Dendritic cell treated with granulocyte-macrophage colony-stimulating factor and Interleukin-4, amounts not matched to agents 40 ng/mL and 50 ng/mL, for 4 days (primary cell): ENCODE data around the gene FFAR2.
"Not testable (repeated sequence)": the region's sequence is repeated elsewhere in the genome, so short reads cannot be mapped to it uniquely, and the experiment has no call there.

Experiments used
- H3K27ac Mint-ChIP-seq: one replicate; pipeline ENCODE4 v1.8.0; 2022; ENCODE audit warnings: mild to moderate bottlenecking, mixed read lengths
- H3K27me3 Mint-ChIP-seq: one replicate; pipeline ENCODE4 v1.8.0; 2022; ENCODE audit warnings: mild to moderate bottlenecking, mixed read lengths
- H3K36me3 Mint-ChIP-seq: one replicate; pipeline ENCODE4 v1.8.0; 2022; ENCODE audit warnings: low read depth, mixed read lengths
- H3K4me1 Mint-ChIP-seq: one replicate; pipeline ENCODE4 v1.8.0; 2022; ENCODE audit warnings: low read depth, mixed read lengths
- H3K4me3 Mint-ChIP-seq: one replicate; pipeline ENCODE4 v1.8.0; 2022; ENCODE audit warnings: mild to moderate bottlenecking, moderate library complexity, mixed read lengths
- H3K9me3 Mint-ChIP-seq: one replicate; pipeline ENCODE4 v1.8.0; 2022; ENCODE audit warnings: mixed read lengths
- intact Hi-C: fragments of 100-400 bp; cut with micrococcal nuclease; formaldehyde crosslinking; loops from one replicate; pipeline ENCODE4 v1.15.0; 2022

FFAR2 gene

GRCh38 chr19:35414442-35414841, 33.6 kb upstream of the FFAR2 start:
- intact Hi-C loops, result loop anchor here (10.0 kb wide), 1 partner anchor 60 kb away; the partner anchor contains the start of gene FFAR3
- H3K4me3 Mint-ChIP-seq, result no peak overlapping the region
- no peak overlapping the region for H3K27ac Mint-ChIP-seq
- H3K36me3 Mint-ChIP-seq, result no peaks in the 10 kb centered on the region
- no peaks in the 10 kb centered on the region for H3K9me3 Mint-ChIP-seq
- peaks cover 18% of the 10 kb centered on the region for H3K4me1 Mint-ChIP-seq
- H3K27me3 Mint-ChIP-seq, result peaks cover 73% of the 10 kb centered on the region

DNA sequence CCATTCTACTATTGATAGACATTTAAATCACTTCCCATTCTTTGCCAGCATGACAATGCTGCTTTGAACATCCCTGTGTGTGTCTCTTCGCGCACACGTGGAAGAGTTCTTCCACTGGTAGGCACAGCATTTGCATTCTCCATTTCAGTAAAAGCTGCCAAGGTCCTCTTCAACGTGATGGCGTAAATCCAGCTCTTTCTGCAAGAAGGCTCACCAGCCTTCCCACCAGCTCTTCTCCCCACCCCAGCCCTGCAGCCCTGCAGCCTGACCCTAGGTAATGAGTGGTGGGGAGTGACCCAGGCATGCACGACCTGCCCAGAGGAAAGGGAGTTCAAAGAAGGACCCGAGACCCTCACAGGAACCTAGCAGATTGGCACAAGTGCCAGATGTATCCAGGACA, 31.7 kb upstream of the FFAR2 start:
- Mint-ChIP-seq H3K9me3 (no peaks in the 10 kb centered on the region), H3K27me3 (peaks cover 74% of the 10 kb centered on the region), H3K4me1 (peaks cover 23% of the 10 kb centered on the region), H3K27ac (no peak overlapping the region), H3K36me3 (no peaks in the 10 kb centered on the region), H3K4me3 (no peak overlapping the region)
- intact Hi-C loops, result loop anchor here (10.0 kb wide), 1 partner anchor 62 kb away; the partner anchor contains the start of gene FFAR3

GRCh38 chr19:35417278-35417677, 30.8 kb upstream of the FFAR2 start:
- intact Hi-C loops, result loop anchor here (10.0 kb wide), 1 partner anchor 62 kb away; the partner anchor contains the start of gene FFAR3
- no peak overlapping the region for H3K27ac Mint-ChIP-seq
- H3K4me3 Mint-ChIP-seq, result no peak overlapping the region
- H3K9me3 Mint-ChIP-seq, result no peaks in the 10 kb centered on the region
- peaks cover 74% of the 10 kb centered on the region for H3K27me3 Mint-ChIP-seq
- no peaks in the 10 kb centered on the region for H3K36me3 Mint-ChIP-seq
- peaks cover 21% of the 10 kb centered on the region for H3K4me1 Mint-ChIP-seq

DNA sequence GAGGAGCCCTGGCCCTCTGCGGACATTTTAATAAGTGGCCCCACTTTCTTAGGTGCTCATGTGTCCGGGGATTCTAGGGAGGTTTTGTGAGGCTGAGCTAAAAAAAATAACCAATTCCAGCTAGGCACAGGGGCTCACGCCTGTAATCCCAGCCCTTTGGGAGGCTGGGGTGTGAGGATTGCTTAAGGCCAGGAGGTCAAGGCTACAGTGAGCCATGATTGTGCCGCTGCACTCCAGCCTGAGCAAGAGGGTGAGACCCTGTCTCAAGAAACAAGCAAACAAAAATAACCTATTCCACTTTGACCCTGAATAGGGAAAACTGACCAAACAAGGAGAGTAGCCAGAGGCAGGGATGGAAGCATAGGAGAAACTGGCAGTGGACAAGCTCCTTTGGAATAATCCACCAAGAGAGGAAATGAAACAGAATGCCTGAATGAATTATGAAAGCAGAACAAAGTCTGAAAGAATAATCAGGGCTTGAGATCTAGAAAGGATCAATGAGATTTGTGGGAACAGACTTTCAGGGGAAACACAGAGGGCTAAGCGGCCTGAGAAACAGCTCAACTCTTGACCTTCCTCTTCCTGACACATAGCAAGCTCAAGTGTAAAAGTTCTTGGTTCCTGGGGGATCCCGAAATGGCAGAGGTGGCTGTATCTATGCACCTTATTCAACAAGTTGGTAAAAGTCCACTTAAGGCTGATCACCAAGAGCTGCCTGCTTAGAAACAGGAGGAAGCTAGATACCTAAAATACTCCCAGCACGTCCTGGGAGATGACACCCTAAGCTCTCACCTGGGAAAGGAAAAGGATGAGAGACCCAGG, 30.1 kb upstream of the FFAR2 start:
- Mint-ChIP-seq H3K27me3 (peaks cover 72% of the 10 kb centered on the region), H3K36me3 (no peaks in the 10 kb centered on the region), H3K9me3 (no peaks in the 10 kb centered on the region), H3K4me3 (no peak overlapping the region), H3K27ac (no peak overlapping the region), H3K4me1 (peaks cover 21% of the 10 kb centered on the region)
- intact Hi-C loops, result loop anchor here (10.0 kb wide), 1 partner anchor 63 kb away; the partner anchor contains the start of gene FFAR3

DNA sequence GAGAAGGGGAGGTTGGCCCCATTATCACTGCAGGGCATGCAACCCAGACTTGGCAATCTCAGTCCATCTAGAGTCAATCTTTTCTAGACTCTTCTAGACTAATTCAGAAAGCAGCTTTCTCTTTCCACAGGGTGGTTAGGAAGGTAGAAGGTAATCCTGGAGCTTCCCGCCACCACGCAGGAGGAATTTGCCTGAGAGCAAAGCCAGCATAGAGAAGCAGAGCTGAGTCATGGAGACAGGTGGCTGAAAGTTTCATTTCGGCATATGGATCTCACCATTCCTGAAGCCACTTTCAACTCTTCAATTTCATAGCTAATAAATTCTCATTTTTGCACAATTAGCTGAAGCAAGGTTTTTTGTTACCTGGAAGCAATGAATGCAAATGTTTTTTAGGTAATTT, 29.0 kb upstream of the FFAR2 start:
- H3K4me1 Mint-ChIP-seq, result peaks cover 21% of the 10 kb centered on the region
- no peaks in the 10 kb centered on the region for H3K9me3 Mint-ChIP-seq
- H3K27ac Mint-ChIP-seq, result no peak overlapping the region
- no peaks in the 10 kb centered on the region for H3K36me3 Mint-ChIP-seq
- intact Hi-C loops, result loop anchor here (10.0 kb wide), 1 partner anchor 64 kb away; the partner anchor contains the start of gene FFAR3
- H3K4me3 Mint-ChIP-seq, result no peak overlapping the region
- peaks cover 65% of the 10 kb centered on the region for H3K27me3 Mint-ChIP-seq

- Mint-ChIP-seq H3K27me3 (peaks cover 63% of the 10 kb centered on the region), H3K36me3 (no peaks in the 10 kb centered on the region), H3K4me1 (peaks cover 21% of the 10 kb centered on the region), H3K9me3 (no peaks in the 10 kb centered on the region), H3K27ac (no peak overlapping the region), H3K4me3 (no peak overlapping the region)
- intact Hi-C loops, result loop anchor here (5.0 to 10.0 kb wide), 2 partner anchors 47 to 65 kb away; partner anchors contain the start of gene FFAR3
Observed at GRCh38 chr19:35419805-35420204, 28.3 kb upstream of the FFAR2 start.

DNA sequence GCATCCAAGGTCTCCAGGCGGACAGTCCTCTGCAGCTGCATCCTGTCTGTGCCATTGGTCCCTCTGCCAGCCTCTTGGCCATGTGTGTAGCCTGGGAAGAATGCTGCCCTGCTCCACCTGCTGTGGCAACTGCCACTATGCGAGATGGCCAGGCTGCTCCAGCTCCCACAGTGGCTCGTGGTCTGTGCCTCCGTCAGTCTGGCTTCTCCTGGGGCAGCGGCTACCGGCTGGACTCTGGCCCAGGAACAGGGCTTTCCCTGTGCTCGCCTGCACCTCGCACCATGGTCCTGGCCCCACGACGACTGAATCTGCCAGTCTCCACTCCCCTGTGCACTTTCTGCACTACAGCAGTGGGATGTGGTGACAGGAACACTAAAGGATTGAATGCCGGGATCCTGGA, 26.7 kb upstream of the FFAR2 start:
- H3K4me1 Mint-ChIP-seq, result peaks cover 21% of the 10 kb centered on the region
- intact Hi-C loops, result loop anchor here (5.0 kb wide), 1 partner anchor 46 kb away; no protein-coding TSS in a partner anchor
- H3K4me3 Mint-ChIP-seq, result no peak overlapping the region
- no peak overlapping the region for H3K27ac Mint-ChIP-seq
- no peaks in the 10 kb centered on the region for H3K9me3 Mint-ChIP-seq
- no peaks in the 10 kb centered on the region for H3K36me3 Mint-ChIP-seq
- H3K27me3 Mint-ChIP-seq, result peaks cover 64% of the 10 kb centered on the region

- not testable (repeated sequence) for H3K9me3 Mint-ChIP-seq, H3K27ac Mint-ChIP-seq, H3K4me3 Mint-ChIP-seq, H3K36me3 Mint-ChIP-seq
- Mint-ChIP-seq H3K27me3 (peaks cover 50% of the 10 kb centered on the region), H3K4me1 (peaks cover 13% of the 10 kb centered on the region)
- intact Hi-C loops, result loop anchor here (5.0 kb wide), 1 partner anchor 44 kb away; no protein-coding TSS in a partner anchor
Observed at GRCh38 chr19:35423406-35423805, 24.7 kb upstream of the FFAR2 start.

GRCh38 chr19:35425682-35426081, 22.4 kb upstream of the FFAR2 start:
- no peaks in the 10 kb centered on the region for H3K36me3 Mint-ChIP-seq
- no peak overlapping the region for H3K27ac Mint-ChIP-seq
- H3K4me1 Mint-ChIP-seq, result peaks cover 18% of the 10 kb centered on the region
- H3K27me3 Mint-ChIP-seq, result peaks cover 51% of the 10 kb centered on the region
- H3K4me3 Mint-ChIP-seq, result no peak overlapping the region
- no peaks in the 10 kb centered on the region for H3K9me3 Mint-ChIP-seq
- intact Hi-C loops, result no loop called here

DNA sequence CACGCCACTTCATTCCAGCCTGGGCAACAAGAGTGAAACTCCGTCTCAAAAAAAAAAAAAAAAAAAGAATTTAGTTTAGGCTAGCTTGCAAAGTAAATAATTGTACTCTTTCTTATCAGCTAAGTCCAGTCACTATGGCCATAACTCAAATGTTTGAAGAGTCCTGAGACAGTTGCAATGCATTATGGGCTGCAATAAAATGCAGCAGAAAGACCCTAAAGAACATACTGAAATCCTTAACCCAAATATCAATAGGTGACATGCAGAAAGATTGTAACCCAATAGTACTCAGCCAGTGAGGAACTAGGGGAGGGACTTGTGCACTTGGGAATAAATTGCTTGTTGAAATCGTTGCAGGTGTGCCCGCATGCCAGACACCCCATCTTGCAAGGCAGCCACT, 20.9 kb upstream of the FFAR2 start:
- Mint-ChIP-seq H3K27me3 (peaks cover 57% of the 10 kb centered on the region), H3K27ac (no peak overlapping the region), H3K4me3 (no peak overlapping the region), H3K36me3 (peaks cover 6% of the 10 kb centered on the region), H3K9me3 (peaks cover 8% of the 10 kb centered on the region), H3K4me1 (peaks cover 33% of the 10 kb centered on the region)
- intact Hi-C loops, result no loop called here

DNA sequence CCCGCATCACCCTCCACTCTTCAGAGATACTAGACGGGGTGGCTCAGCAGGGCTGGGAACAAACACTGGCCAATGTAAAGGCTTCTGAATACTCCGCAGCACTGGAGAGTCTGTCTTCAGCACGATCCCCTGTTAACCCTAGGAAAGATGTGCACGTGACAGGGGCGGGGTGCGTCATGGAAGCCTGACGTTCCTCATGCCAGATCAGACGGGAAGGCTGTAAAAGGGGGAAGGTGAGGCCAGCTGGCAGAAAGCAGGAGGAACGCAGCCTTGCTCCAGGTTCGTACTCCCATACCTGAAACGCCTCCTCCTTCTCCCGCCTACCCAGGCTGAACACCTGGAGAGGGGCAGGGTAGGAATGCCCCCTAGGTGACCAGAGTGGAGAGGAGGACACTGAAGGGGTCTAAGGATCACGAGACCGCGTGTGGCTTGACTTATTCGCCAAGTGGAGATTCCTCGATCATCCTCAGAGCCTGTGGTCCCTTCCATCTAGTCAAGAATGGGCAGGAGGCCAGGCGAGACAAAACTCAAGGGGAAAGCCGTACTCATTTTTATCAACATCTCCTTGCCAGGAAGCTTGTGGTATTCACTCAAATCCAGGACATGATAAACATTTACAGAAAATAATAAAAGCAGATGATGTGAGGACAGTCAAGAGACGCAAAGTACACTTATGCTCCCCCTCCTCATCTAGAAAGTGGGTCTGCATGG, 18.2 kb upstream of the FFAR2 start:
- Mint-ChIP-seq H3K36me3 (peaks cover 6% of the 10 kb centered on the region), H3K27me3 (peaks cover 73% of the 10 kb centered on the region), H3K9me3 (peaks cover 8% of the 10 kb centered on the region), H3K27ac (no peak overlapping the region), H3K4me3 (no peak overlapping the region), H3K4me1 (peaks cover 58% of the 10 kb centered on the region)
- intact Hi-C loops, result no loop called here

DNA sequence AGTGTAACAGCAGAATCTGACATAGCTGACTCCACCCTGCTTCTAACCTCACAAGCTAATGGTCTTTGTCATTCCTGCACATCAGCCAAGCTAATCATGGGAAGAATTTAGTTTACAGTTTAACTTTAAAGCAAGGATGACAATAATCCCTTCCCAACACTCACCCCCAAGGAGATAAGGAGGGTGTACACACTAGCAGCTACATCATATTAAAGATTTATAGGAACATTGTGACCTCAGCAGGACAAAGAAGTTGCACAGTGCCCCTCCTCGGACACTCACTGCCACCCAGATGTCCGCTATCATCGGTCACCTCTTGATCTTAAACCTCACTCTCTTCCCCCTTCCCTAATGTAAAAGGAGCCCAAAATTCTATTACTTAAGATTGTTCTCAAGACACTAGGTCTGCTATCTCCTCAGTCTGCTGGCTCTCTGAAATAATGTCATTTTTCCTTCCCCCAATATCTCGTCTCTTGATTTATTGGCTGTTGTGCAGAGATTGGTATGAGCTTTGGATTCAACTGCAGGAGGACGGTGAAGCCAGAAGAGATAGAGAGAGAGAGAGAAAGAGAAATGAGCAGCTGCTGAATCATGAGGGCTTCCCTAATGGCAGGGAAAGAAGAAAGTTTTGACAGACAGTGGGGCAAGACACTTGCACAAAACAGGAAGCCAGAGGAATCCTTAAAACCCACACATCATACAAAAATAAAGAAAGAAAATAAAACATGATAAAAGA, 17.5 kb upstream of the FFAR2 start:
- intact Hi-C loops, result no loop called here
- peaks cover 62% of the 10 kb centered on the region for H3K4me1 Mint-ChIP-seq

GRCh38 chr19:35431145-35431807, 16.8 kb upstream of the FFAR2 start:
- H3K9me3 Mint-ChIP-seq, result peaks cover 8% of the 10 kb centered on the region
- H3K36me3 Mint-ChIP-seq, result peaks cover 6% of the 10 kb centered on the region
- H3K4me3 Mint-ChIP-seq, result no peak overlapping the region
- intact Hi-C loops, result no loop called here
- peaks cover 69% of the 10 kb centered on the region for H3K4me1 Mint-ChIP-seq
- H3K27ac Mint-ChIP-seq, result no peak overlapping the region
- peaks cover 61% of the 10 kb centered on the region for H3K27me3 Mint-ChIP-seq

More for the DNA sequence above, 17.5 kb upstream of the FFAR2 start:
- H3K36me3 Mint-ChIP-seq, result peaks cover 6% of the 10 kb centered on the region
- H3K9me3 Mint-ChIP-seq, result peaks cover 8% of the 10 kb centered on the region
- H3K4me3 Mint-ChIP-seq, result no peak overlapping the region
- peaks cover 66% of the 10 kb centered on the region for H3K27me3 Mint-ChIP-seq
- no peak overlapping the region for H3K27ac Mint-ChIP-seq
